GM12878 (cell line): ENCODE measurements around the gene ZFP90. TPM values are rescaled to one million over a fixed set of nuclear protein-coding genes. Genes with fewer than 3 reads are reported as not detected.

Experiments
- ATAC-seq: fragments of 200-7000 bp; cut with Tn5 transposase; 3 replicates; pipeline ENCODE4 v1.9.1; 2020; ENCODE audit warnings: mild to moderate bottlenecking, moderate library complexity
- BruUV-seq: library from RNA; stranded (reverse); fragments of 400-500 nt; replicated peaks from 2 replicates; lab custom pipeline; 2021; lab: Mats Ljungman, UMichigan
- CTCF ChIA-PET: fragments of 300-600 bp; sonication (Branson Sonifier 250); formaldehyde crosslinking; extraction: SDS; loops from one replicate; lab custom pipeline; 2021; ENCODE audit warnings: inconsistent platforms; lab: Yijun Ruan, JAX
- POLR2A ChIA-PET: fragments of 350-600 bp; formaldehyde crosslinking; extraction: SDS; loops from one replicate; lab custom pipeline; 2021; ENCODE audit warnings: inconsistent platforms; lab: Charles Lee
- RAD21 ChIA-PET: fragments of 300-600 bp; sonication (Branson Sonifier 250); formaldehyde crosslinking; loops from one replicate; lab custom pipeline; 2023; ENCODE audit warnings: antibody characterized with exemption; ENCODE audit not compliant: unreplicated experiment; lab: Charles Lee
- SMC1A ChIA-PET: fragments of 300-600 bp; sonication (Branson Sonifier 250); formaldehyde crosslinking; loops from one replicate; lab custom pipeline; 2023; ENCODE audit not compliant: unreplicated experiment, uncharacterized antibody; lab: Charles Lee
- DNase-seq: peaks from one replicate; pipeline ENCODE4 v3.0.0-alpha.2; 2011; ENCODE audit warnings: low read depth, low spot score
- FAIRE-seq: peaks from 3 replicates; lab custom pipeline; 2011; peaks lifted over from hg19 to GRCh38; lab: Jason Lieb, UNC
- H2AFZ ChIP-seq: 2 replicates; pipeline ENCODE4 v1.6.0; 2011; ENCODE audit warnings: low read depth, low read length, control low read depth; ENCODE audit not compliant: control insufficient read depth
- H3K27ac ChIP-seq: 2 replicates; pipeline ENCODE4 v1.5.1; 2011; ENCODE audit warnings: control low read depth; ENCODE audit not compliant: control insufficient read depth, insufficient read depth
- H3K27me3 ChIP-seq, 2 experiments: replicated peaks in 1 of 2; 2 replicates each; pipeline versions ENCODE4 v1.6.0 to v1.6.1; 2011; ENCODE audit warnings: low read length in 1 of 2; ENCODE audit not compliant: control insufficient read depth in 2 of 2, insufficient read depth in 2 of 2
- H3K36me3 ChIP-seq, 2 experiments: 2 replicates each; pipeline ENCODE4 v1.5.1; 2011; ENCODE audit warnings: low read length in 1 of 2; ENCODE audit not compliant: control insufficient read depth in 2 of 2, insufficient read depth in 2 of 2
- H3K4me1 ChIP-seq: 2 replicates; pipeline ENCODE4 v1.6.1; 2011; ENCODE audit warnings: mild to moderate bottlenecking, low read length, moderate library complexity, mixed read lengths; ENCODE audit not compliant: control insufficient read depth, insufficient read depth
- H3K4me2 ChIP-seq: 2 replicates; pipeline ENCODE4 v1.6.0; 2011; ENCODE audit warnings: control low read depth; ENCODE audit not compliant: control insufficient read depth, insufficient read depth
- H3K4me3 ChIP-seq: fragments of 200-600 bp; sonication (generic); 2 replicates; pipeline ENCODE4 v1.5.1; 2016
- H3K79me2 ChIP-seq: 2 replicates; pipeline ENCODE4 v1.6.0; 2011; ENCODE audit warnings: low read length; ENCODE audit not compliant: control insufficient read depth, insufficient read depth
- H3K9ac ChIP-seq: 2 replicates; pipeline ENCODE4 v1.8.0; 2011; ENCODE audit warnings: low read length, control low read depth, mixed read lengths; ENCODE audit not compliant: control insufficient read depth, insufficient read depth
- H3K9me3 ChIP-seq: replicated peaks from 3 replicates; pipeline ENCODE4 v1.5.1; 2011; ENCODE audit warnings: mild to moderate bottlenecking, low read length; ENCODE audit not compliant: control insufficient read depth, insufficient read depth
- H4K20me1 ChIP-seq: 2 replicates; pipeline ENCODE4 v1.6.0; 2011; ENCODE audit not compliant: control insufficient read depth, insufficient read depth
- ATF3 ChIP-seq: IDR thresholded peaks from 2 replicates; pipeline ENCODE4 v1.6.1; 2011; ENCODE audit warnings: low read depth, mild to moderate bottlenecking, low read length, moderate library complexity, borderline replicate concordance; ENCODE audit errors: extremely low read depth
- BACH1 ChIP-seq: fragments of 450-650 bp; IDR thresholded peaks from 2 replicates; pipeline ENCODE4 v1.6.1; 2017; ENCODE audit warnings: mild to moderate bottlenecking, borderline replicate concordance
- BCL3 ChIP-seq: IDR thresholded peaks from 2 replicates; pipeline ENCODE4 v1.6.1; 2011; ENCODE audit warnings: borderline replicate concordance, low read depth, mild to moderate bottlenecking, moderate library complexity, low read length; ENCODE audit not compliant: insufficient read depth, poor library complexity, severe bottlenecking
- BHLHE40 ChIP-seq, 2 experiments: fragments of 450-650 bp in 1 of 2; IDR thresholded peaks; 2 replicates each; pipeline ENCODE4 v1.6.1; 2011 to 2017; ENCODE audit warnings: low read depth in 2 of 2, borderline replicate concordance in 1 of 2, improper control_type of control experiment in 1 of 2, low read length in 1 of 2, mild to moderate bottlenecking in 1 of 2
- CBFB ChIP-seq: IDR thresholded peaks from 2 replicates; pipeline ENCODE4 v1.6.1; 2016; ENCODE audit warnings: antibody characterized with exemption, low read depth
- CBX3 ChIP-seq: fragments of 200-600 bp; sonication (generic); IDR thresholded peaks from 2 replicates; pipeline ENCODE4 v1.6.1; 2016; ENCODE audit warnings: low read depth, borderline replicate concordance
- CREM ChIP-seq: IDR thresholded peaks from 2 replicates; pipeline ENCODE4 v1.6.1; 2014; ENCODE audit warnings: antibody characterized with exemption, low read depth
- DPF2 ChIP-seq: fragments of 450-650 bp; IDR thresholded peaks from 2 replicates; pipeline ENCODE4 v1.6.1; 2017; ENCODE audit warnings: mild to moderate bottlenecking
- FOXK2 ChIP-seq: fragments of 450-650 bp; IDR thresholded peaks from 2 replicates; pipeline ENCODE4 v1.6.1; 2017; ENCODE audit warnings: mild to moderate bottlenecking, moderate library complexity
- GATAD2B ChIP-seq: fragments of 450-650 bp; conservative IDR thresholded peaks from 2 replicates; pipeline ENCODE4 v1.6.1; 2017; ENCODE audit warnings: low read depth, mild to moderate bottlenecking, moderate library complexity
- HSF1 ChIP-seq: fragments of 150-350 bp; IDR thresholded peaks from 2 replicates; pipeline ENCODE4 v1.6.1; 2014; ENCODE audit warnings: mild to moderate bottlenecking, low read depth, low read length
- JUNB ChIP-seq: IDR thresholded peaks from 2 replicates; pipeline ENCODE4 v1.6.1; 2016; ENCODE audit warnings: antibody characterized with exemption, mild to moderate bottlenecking
- NR2C1 ChIP-seq: fragments of 450-650 bp; IDR thresholded peaks from 2 replicates; pipeline ENCODE4 v1.6.1; 2017; ENCODE audit warnings: antibody characterized with exemption, mild to moderate bottlenecking, moderate library complexity
- POLR2AphosphoS5 ChIP-seq: IDR thresholded peaks from 2 replicates; pipeline ENCODE4 v1.6.1; 2011; ENCODE audit warnings: mild to moderate bottlenecking, low read length, inconsistent platforms
- RBBP5 ChIP-seq: fragments of 200-600 bp; sonication (generic); conservative IDR thresholded peaks from 2 replicates; pipeline ENCODE4 v1.6.1; 2016
- RELA ChIP-seq: fragments of 450-650 bp; IDR thresholded peaks from 2 replicates; pipeline ENCODE4 v1.8.0; 2014; ENCODE audit warnings: borderline replicate concordance; ENCODE audit not compliant: partially characterized antibody
- SMAD1 ChIP-seq: fragments of 450-650 bp; IDR thresholded peaks from 2 replicates; pipeline ENCODE4 v1.6.1; 2018; ENCODE audit warnings: mild to moderate bottlenecking, low read depth; ENCODE audit not compliant: partially characterized antibody
- SRF ChIP-seq, 2 experiments: IDR thresholded peaks; 2 replicates each; pipeline ENCODE4 v1.6.1; 2011; ENCODE audit warnings: low read depth in 2 of 2, low read length in 2 of 2, mild to moderate bottlenecking in 1 of 2, moderate library complexity in 1 of 2
- SUPT20H ChIP-seq: IDR thresholded peaks from 2 replicates; pipeline ENCODE4 v1.6.1; 2011; ENCODE audit warnings: low read depth, mild to moderate bottlenecking, low read length, moderate library complexity, borderline replicate concordance; ENCODE audit not compliant: control insufficient read depth
- TCF12 ChIP-seq: IDR thresholded peaks from 2 replicates; pipeline ENCODE4 v1.6.1; 2011; ENCODE audit warnings: low read depth, mild to moderate bottlenecking, low read length
- WGBS: methylation state at CpG from one replicate; pipeline ENCODE4 v1.1.6; 2016; ENCODE audit warnings: low lambda C conversion rate; ENCODE audit not compliant: insufficient replicate concordance, insufficient coverage; ENCODE audit errors: missing lambda C conversion rate; 5-methylcytosine and 5-hydroxymethylcytosine counted together
- in situ Hi-C: fragments of 300-500 bp; cut with MboI; formaldehyde crosslinking; loops from 9 replicates; pipeline ENCODE4 v1.14.3; 2018; ENCODE audit warnings: mixed read lengths
- intact Hi-C: fragments of 100-400 bp; cut with micrococcal nuclease; formaldehyde crosslinking; loops from one replicate; pipeline ENCODE4 v1.14.2; 2022; ENCODE audit not compliant: unreplicated experiment
- polyA plus RNA-seq, 11 experiments: library from polyadenylated mRNA; depleted of rRNA in 4 of 11; unstranded in 6 of 11; stranded (reverse) in 5 of 11; fragments of >200 nt; fragmentation: Nextera tagmentation in 4 of 11; fragmentation: Illumina TruSeq in 1 of 11; extraction: Ambion mirVana in 4 of 11; extraction: Trizol in 1 of 11; gene quantifications; 1 replicate in 1 of 11; 2 replicates in 10 of 11; pipeline versions ENCODE4 v1.2.1 to v1.2.3, GENCODE V29; 2011 to 2016; ENCODE audit warnings: inconsistent platforms in 2 of 11, missing spikeins in 2 of 11, low read depth in 1 of 11
- total RNA-seq, 4 experiments: library from RNA; depleted of rRNA in 3 of 4; stranded (reverse); fragments of >200 nt in 3 of 4; fragmentation: Illumina TruSeq in 1 of 4; extraction: Trizol in 1 of 4; gene quantifications; 2 replicates each; pipeline versions ENCODE4 v1.2.1 to v1.2.3, GENCODE V29; 2013 to 2021

The ZFP90 gene
- total and polyA plus RNA-seq, 10 of the 15 experiments (the other 5 are each of a cell fraction or from before 2014, with no cell fraction given), result 3.3 to 20.0 (median 15.4) TPM

DNA sequence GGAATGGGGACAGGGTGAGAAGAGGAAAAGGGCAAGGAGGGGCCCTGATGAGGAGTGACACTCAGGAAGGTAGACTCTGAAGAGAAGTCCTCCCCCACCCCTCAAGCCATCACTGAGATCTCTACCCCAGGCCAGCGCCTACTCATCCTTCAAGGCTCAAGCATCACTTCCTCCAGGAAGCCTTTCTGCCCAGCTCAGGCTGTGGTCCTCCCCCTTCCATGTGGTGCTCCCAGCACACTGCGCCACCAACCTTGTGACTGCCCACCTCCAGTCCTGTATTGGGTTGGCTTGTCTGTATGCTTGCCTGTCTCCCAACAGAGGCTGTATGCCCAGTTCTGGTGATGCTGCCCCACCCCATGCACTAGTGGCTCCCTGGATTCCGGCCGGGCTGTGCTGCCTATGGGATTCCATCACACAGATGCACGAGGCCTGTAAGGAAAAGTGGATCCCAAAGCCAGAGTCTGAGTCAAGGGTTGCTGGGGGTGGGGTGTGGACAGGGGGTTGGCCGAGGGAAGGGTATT lies 19.8 kb upstream of the ZFP90 start (continued):
- TF ChIP-seq CBX3 (no peak), RBBP5 (no peak), HSF1 (no peak)
- TF ChIP-seq, all 136 proteins: peak for 0

DNA sequence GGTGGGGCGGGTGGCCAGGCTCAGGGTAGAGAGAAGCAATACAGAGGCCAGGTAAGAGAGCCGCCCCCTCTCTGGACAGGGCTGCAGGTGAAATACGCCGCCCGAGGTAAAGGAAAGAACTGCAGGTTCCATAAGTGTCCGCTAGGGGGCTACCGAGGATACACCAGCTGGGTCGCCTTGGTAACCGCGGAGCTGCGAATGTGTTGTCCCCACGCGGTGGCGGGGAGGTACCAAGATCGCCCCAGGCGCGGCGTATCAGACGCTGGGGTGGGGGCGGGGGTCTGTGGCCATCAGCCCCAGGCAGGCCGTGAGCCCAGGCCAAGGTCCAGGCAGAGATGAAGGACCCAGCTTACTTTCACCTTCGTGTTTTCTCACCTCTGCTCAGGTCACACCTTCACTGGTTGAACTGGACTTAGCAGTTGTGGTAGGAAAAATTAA lies 18.4 kb upstream of the ZFP90 start:
- CTCF ChIA-PET, result interaction anchor here (0.6 to 2.8 kb wide), 55 partner anchors 9 to 782 kb away, joined by 3 to 26 read pairs (median 4); partner anchors contain the start of genes SMPD3 and TANGO6
- intact Hi-C loops (no loop called here), in situ Hi-C loops (loop anchor here (5.0 to 10.0 kb wide), 2 partner anchors 602 to 764 kb away; no protein-coding TSS in a partner anchor)
- no peak overlapping the region for H3K4me3 ChIP-seq
- H2AFZ ChIP-seq, result peak overlapping the region; percentile 15; the same call in 1 of the 2 replicates
- RAD21 ChIA-PET, result interaction anchor here (0.5 to 2.2 kb wide), 10 partner anchors 9 to 529 kb away, joined by 3 to 7 read pairs (median 3); partner anchors contain the start of gene SMPD3
- FAIRE-seq (no peak), DNase-seq (no peak), ATAC-seq (peak; percentile 98)
- no peak overlapping the region for H3K27ac ChIP-seq
- 5% methylated on average over 22 of the region's 22 CpGs for WGBS
- no peaks in the 10 kb centered on the region for H3K9me3 ChIP-seq
- H3K79me2 ChIP-seq, result no peaks in the 10 kb centered on the region
- H3K4me2 ChIP-seq, result peak overlapping the region; percentile 71
- SMC1A ChIA-PET, result interaction anchor here (0.9 to 1.8 kb wide), 10 partner anchors 9 to 260 kb away, joined by 3 to 8 read pairs (median 4); no protein-coding TSS in a partner anchor
- no peaks in the 10 kb centered on the region; a peak in 1 of 4 replicates for H3K27me3 ChIP-seq
- H4K20me1 ChIP-seq, result no peaks in the 10 kb centered on the region
- POLR2A ChIA-PET, result interaction anchor here (0.6 kb wide), 2 partner anchors 67 to 181 kb away, joined by 3 to 5 read pairs; no protein-coding TSS in a partner anchor
- no peak overlapping the region for H3K9ac ChIP-seq
- no TSS peak for BruUV-seq
- H3K4me1 ChIP-seq, result no peaks in the 10 kb centered on the region; the same call in 1 of the 2 replicates
- no peaks in the 10 kb centered on the region for H3K36me3 ChIP-seq
- TF ChIP-seq RELA (peak; percentile 7), BACH1 (0 out of 2 replicates have a peak, but pooled peaks have one; percentile 13), POLR2AphosphoS5 (no peak), ATF3 (0 out of 2 replicates have a peak, but pooled peaks have one; percentile 21), SMAD1 (no peak), FOXK2 (0 out of 2 replicates have a peak, but pooled peaks have one; percentile 26), CBFB (no peak), NR2C1 (no peak), SRF (IDR thresholded peaks at IDR 0.05; ENCODE audit: low read depth in 2 of 2, low read length in 2 of 2) (no peak), DPF2 (peak; percentile 36; the same call in 1 of the 2 replicates), BCL3 (no peak), TCF12 (peak; percentile 92), SUPT20H (no peak), GATAD2B (no peak), CREM (no peak), BHLHE40 (IDR thresholded peaks at IDR 0.05; ENCODE audit: borderline replicate concordance in 1 of 2, low read depth in 2 of 2, low read length in 1 of 2) (peak; percentile 25 to 40; a peak in 2 of 4 replicates), JUNB (no peak)
